Measurements from ENCODE around the gene CLTRN.

- TF ChIP-seq CTCF (IDR thresholded peaks at IDR 0.05) (peak in 1 of 6 experiments; percentile 14), POLR2A (IDR thresholded peaks at IDR 0.05) (no peak)
Measured at GRCh38 chrX:15681433-15681832, 16.8 kb upstream of the CLTRN start.

Measured in thyroid gland (tissue), 4 donors.